Stimulated activated CD4-positive, alpha-beta T cell treated with anti-CD3 and anti-CD28 coated beads, Interleukin-1b, Interleukin-23, amount 100 ng/mL, for 24 hours (primary cell): ENCODE results near the gene PLK2.

Experiments used
- DNase-seq, 4 experiments: peaks; one replicate each; pipeline ENCODE4 v3.0.0-alpha.2; 2020; ENCODE audit warnings: low read depth in 4 of 4, low spot score in 1 of 4

Gene PLK2

GRCh38 chr5:58450811-58451629, 8.9 kb downstream of the PLK2 start:
- DNase-seq, result no peak

DNA sequence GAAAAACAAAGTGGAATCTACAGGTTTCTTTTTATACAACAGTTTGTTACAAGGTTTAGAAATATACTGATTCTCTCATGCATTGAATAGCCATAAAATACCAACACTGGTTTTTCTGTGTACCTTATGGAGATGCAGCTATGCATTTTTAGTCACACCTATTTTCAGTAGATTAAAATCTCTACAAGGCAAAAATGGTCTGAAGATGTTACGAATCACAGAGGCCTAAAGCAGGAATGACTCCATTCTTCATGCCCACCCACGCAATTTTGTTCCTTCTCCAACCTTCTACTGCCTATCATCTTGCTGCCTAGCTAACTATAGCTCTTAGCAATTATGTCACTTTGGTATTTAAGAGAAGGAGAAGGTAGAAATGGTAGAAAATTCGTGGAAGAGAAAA, 9.9 kb downstream of the PLK2 start:
- no peak for DNase-seq

DNA sequence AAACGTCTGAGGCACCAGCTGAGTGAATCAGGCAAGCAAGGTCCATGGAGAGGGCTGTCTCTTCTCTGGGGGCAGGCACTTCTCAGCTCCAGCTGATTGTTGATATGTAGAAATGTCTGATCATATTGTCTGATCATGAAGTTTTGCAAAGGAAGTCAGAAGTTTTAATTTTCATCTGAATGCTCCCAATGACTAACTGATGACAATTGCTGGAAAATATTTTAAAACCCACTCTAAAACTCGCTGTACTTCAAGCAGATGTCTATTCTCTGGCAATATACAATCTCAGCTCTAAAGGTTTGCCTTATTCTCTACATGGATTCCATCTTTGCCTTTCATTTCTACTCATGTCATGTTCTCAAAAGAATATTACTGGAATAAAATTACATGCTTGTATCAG, 12.7 kb downstream of the PLK2 start:
- DNase-seq, result no peak

- no peak for DNase-seq
These were observed 13.9 kb downstream of the PLK2 start for GRCh38 chr5:58446024-58446423.

- no peak for DNase-seq
These were observed 15.1 kb downstream of the PLK2 start for GRCh38 chr5:58444805-58445204.

- no peak for DNase-seq
These were observed 18.9 kb downstream of the PLK2 start for GRCh38 chr5:58440901-58441460.

GRCh38 chr5:58439094-58439644, 20.7 kb downstream of the PLK2 start:
- DNase-seq, result no peak

- no peak for DNase-seq
These were observed 22.2 kb downstream of the PLK2 start for GRCh38 chr5:58437661-58438060.

- no peak for DNase-seq
These were observed 28.1 kb downstream of the PLK2 start for GRCh38 chr5:58431832-58432231.

- no peak for DNase-seq
These were observed 47.0 kb downstream of the PLK2 start for GRCh38 chr5:58412932-58413331.

DNA sequence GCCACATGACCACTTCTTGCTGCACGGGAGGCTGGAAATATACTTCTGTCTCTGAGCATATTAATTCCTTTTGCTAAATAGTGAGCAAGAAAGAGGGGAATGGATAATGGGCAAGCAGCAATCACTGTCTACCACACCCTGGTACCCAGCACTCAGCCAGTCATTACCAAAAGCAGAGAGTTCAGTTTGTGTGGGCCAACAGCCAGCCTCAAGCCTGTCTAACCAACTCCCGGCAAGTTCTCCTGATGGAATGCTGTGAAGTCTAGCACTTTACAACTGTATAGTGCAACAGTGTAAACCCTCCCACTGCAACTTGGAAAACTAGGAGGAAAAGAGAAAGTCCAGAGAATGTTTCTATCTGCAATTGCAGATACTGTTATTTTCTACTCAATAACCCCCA, 47.8 kb downstream of the PLK2 start:
- DNase-seq, result no peak

- DNase-seq, result no peak
These were observed 48.5 kb downstream of the PLK2 start for GRCh38 chr5:58411372-58411771.

- no peak for DNase-seq
These were observed 49.4 kb downstream of the PLK2 start for GRCh38 chr5:58410441-58410840.

DNA sequence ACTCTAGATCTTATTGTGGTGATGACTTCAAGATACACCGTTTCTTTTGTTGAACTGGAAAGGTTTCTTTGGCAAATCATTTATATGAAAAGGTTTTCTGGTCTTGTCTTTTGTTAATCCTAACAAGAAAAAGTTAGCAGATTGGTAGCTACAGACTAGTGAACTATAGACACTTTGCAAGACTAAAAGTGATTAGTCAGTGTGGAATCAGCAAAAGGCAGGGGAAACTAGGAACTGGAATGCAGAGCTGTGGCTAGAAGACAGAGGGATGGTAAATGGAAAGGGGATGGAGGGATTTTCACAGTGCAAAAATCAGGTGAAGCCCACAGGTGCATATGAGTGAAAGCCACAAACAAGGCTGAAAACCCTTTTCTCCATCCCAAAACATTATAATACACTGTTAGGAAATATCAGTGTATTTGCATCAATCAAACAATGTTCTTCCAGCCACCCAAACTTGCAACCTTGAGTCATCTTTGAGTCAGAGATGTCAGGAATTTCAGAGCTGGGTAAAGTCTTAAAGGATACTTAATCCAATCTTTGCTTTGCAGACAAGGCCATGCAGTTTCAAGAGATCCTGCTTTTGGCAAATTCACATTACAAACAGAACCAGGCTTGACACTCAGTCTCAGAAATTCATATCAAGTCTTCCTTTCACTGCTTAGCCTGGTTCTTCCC, 52.7 kb downstream of the PLK2 start:
- DNase-seq, result no peak

GRCh38 chr5:58406394-58406793, 53.5 kb downstream of the PLK2 start:
- DNase-seq, result no peak

DNA sequence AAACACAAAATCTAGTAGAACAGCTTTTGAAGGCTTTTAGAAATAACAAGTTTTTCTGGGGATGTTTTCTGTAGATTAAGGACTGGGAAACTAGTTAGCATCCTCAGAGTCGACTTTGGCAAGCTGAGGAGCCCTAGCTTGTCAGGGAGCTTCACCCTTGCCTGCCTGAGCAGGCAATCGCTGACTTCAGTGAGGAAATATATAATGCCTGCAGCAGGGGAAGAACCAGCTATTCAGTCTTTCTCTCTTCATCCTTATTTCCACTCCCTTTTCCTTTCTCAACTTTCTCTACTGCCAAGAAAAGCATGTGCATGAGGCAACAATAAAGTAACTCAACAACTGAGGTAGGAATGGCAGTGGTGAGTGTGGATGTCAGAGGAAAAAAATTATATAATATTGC, 54.7 kb downstream of the PLK2 start:
- DNase-seq, result no peak

- DNase-seq, result no peak
These were observed 55.2 kb downstream of the PLK2 start for GRCh38 chr5:58404734-58405133.
